ENCODE measurements around the gene GBP2. TPM values are rescaled to one million over a fixed set of nuclear protein-coding genes. Genes with fewer than 3 reads are reported as not detected.

The GBP2 gene
- total and polyA plus RNA-seq, 9 of the 15 experiments (the other 6 are each of a cell fraction or from before 2014, with no cell fraction given): 0.45 to 2.2 (median 0.69) TPM

- TF ChIP-seq, protein P1, sequence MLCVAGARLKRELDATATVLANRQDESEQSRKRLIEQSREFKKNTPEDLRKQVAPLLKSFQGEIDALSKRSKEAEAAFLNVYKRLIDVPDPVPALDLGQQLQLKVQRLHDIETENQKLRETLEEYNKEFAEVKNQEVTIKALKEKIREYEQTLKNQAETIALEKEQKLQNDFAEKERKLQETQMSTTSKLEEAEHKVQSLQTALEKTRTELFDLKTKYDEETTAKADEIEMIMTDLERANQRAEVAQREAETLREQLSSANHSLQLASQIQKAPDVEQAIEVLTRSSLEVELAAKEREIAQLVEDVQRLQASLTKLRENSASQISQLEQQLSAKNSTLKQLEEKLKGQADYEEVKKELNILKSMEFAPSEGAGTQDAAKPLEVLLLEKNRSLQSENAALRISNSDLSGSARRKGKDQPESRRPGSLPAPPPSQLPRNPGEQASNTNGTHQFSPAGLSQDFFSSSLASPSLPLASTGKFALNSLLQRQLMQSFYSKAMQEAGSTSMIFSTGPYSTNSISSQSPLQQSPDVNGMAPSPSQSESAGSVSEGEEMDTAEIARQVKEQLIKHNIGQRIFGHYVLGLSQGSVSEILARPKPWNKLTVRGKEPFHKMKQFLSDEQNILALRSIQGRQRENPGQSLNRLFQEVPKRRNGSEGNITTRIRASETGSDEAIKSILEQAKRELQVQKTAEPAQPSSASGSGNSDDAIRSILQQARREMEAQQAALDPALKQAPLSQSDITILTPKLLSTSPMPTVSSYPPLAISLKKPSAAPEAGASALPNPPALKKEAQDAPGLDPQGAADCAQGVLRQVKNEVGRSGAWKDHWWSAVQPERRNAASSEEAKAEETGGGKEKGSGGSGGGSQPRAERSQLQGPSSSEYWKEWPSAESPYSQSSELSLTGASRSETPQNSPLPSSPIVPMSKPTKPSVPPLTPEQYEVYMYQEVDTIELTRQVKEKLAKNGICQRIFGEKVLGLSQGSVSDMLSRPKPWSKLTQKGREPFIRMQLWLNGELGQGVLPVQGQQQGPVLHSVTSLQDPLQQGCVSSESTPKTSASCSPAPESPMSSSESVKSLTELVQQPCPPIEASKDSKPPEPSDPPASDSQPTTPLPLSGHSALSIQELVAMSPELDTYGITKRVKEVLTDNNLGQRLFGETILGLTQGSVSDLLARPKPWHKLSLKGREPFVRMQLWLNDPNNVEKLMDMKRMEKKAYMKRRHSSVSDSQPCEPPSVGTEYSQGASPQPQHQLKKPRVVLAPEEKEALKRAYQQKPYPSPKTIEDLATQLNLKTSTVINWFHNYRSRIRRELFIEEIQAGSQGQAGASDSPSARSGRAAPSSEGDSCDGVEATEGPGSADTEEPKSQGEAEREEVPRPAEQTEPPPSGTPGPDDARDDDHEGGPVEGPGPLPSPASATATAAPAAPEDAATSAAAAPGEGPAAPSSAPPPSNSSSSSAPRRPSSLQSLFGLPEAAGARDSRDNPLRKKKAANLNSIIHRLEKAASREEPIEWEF (CRISPR knock-in tag; IDR thresholded peaks at IDR 0.05): no peak
- TF ChIP-seq ZNF263 (CRISPR knock-in tag; IDR thresholded peaks at IDR 0.05; ENCODE audit: borderline replicate concordance) (no peak), DPF2 (IDR thresholded peaks at IDR 0.05) (no peak), HMG20A (CRISPR knock-in tag; conservative IDR thresholded peaks at IDR 0.05) (no peak)
These were observed 20.8 kb upstream of the GBP2 start (continued) for GRCh38 chr1:89146721-89147120.

GRCh38 chr1:89143484-89143883, 17.6 kb upstream of the GBP2 start:
- no peak for DNase-seq (ENCODE audit: extremely low read depth in 1 of 4, low spot score in 3 of 4)
- POLR2A ChIA-PET: no interaction called here
- no TSS peak for BruUV-seq (replicated peaks)

More at GRCh38 chr1:89143484-89143883, 17.6 kb upstream of the GBP2 start:
- H3K27me3 ChIP-seq (ENCODE audit: control insufficient read depth in 2 of 2, insufficient read depth in 2 of 2, low read length in 2 of 2): no peaks in the 10 kb centered on the region
- H3K9me3 ChIP-seq (replicated peaks; ENCODE audit: control insufficient read depth, insufficient read depth, low read depth, low read length): no peaks in the 10 kb centered on the region
- no peak overlapping the region for H3K4me2 ChIP-seq (ENCODE audit: insufficient read depth, low read length)
- in situ Hi-C loops (cut with MboI) (no loop called here), intact Hi-C loops (cut with micrococcal nuclease) (no loop called here)
- H3K4me1 ChIP-seq (replicated peaks in 1 of 2; ENCODE audit: control insufficient read depth in 2 of 2, insufficient read depth in 2 of 2, low read length in 2 of 2): no peaks in the 10 kb centered on the region
- H2AFZ ChIP-seq (ENCODE audit: low read depth, low read length): no peak overlapping the region
- no peak for ATAC-seq
- no peak for FAIRE-seq
- no peaks in the 10 kb centered on the region for H3K79me2 ChIP-seq (ENCODE audit: control insufficient read depth, insufficient read depth, low read length)
- no peak overlapping the region for H3K27ac ChIP-seq (ENCODE audit: extremely low read depth, low read depth, low read length)
- H3K4me3 ChIP-seq: no peak overlapping the region
- TF ChIP-seq TFE3 (CRISPR knock-in tag; IDR thresholded peaks at IDR 0.05) (peak; percentile 58), XRCC4 (IDR thresholded peaks at IDR 0.05; ENCODE audit: extremely low read depth, insufficient read depth, insufficient read length) (no peak), HDAC1 (IDR thresholded peaks at IDR 0.05) (no peak)
- no peak overlapping the region for H3K9ac ChIP-seq (ENCODE audit: insufficient read depth in 1 of 2, low read depth in 2 of 2, low read length in 2 of 2)
- H4K20me1 ChIP-seq (replicated peaks; ENCODE audit: control insufficient read depth, insufficient read depth, low read length): no peaks in the 10 kb centered on the region
- H3K36me3 ChIP-seq (ENCODE audit: control insufficient read depth, insufficient read depth, low read length): no peaks in the 10 kb centered on the region
- WGBS (ENCODE audit: insufficient coverage, low coverage, missing lambda C conversion rate): 0% methylated on average over 2 of the region's 2 CpGs
- CTCF ChIA-PET (ENCODE audit: low intra/inter-chr PET ratio): no interaction called here
- H3K9me1 ChIP-seq (ENCODE audit: control insufficient read depth, insufficient read depth, low read length): no peaks in the 10 kb centered on the region

Measured in K562 (cell line).